K562 (cell line): ENCODE measurements around the gene NUMB. TPM values are rescaled to one million over a fixed set of nuclear protein-coding genes. Genes with fewer than 3 reads are reported as not detected.

Experiments used
- CHAMP1 ChIP-seq: fragments of 450-650 bp; IDR thresholded peaks from 2 replicates; pipeline ENCODE4 v1.6.1; 2016; ENCODE audit warnings: mild to moderate bottlenecking
- TSHZ1 ChIP-seq: fragments of 250-450 bp; sonication (Bioruptor Pico); IDR thresholded peaks from 2 replicates; pipeline ENCODE4 v1.4.0; 2020; ENCODE audit warnings: mild to moderate bottlenecking, moderate library complexity
- ZKSCAN8 ChIP-seq: fragments of 200-800 bp; sonication (Bioruptor generic); IDR thresholded peaks from 2 replicates; pipeline ENCODE4 v1.6.1; 2016; ENCODE audit warnings: missing genetic modification characterization, missing compliant biosample characterization
- ZNF740 ChIP-seq, 3 experiments: fragments of 200-800 bp in 1 of 3; sonication (Bioruptor generic) in 1 of 3; sonication (generic) in 1 of 3; formaldehyde crosslinking in 1 of 3; IDR thresholded peaks; 2 replicates each; pipeline versions ENCODE4 v1.6.1 to v1.8.0; 2016 to 2022; ENCODE audit warnings: mild to moderate bottlenecking in 2 of 3, missing compliant biosample characterization in 2 of 3, missing genetic modification characterization in 2 of 3, missing genetic modification reagents in 1 of 3
- polyA plus RNA-seq, 8 experiments: library from polyadenylated mRNA; depleted of rRNA in 4 of 8; stranded (reverse) in 5 of 8; unstranded in 3 of 8; fragments of >200 nt; fragmentation: Nextera tagmentation in 2 of 8; fragmentation: Illumina TruSeq in 1 of 8; extraction: Ambion mirVana in 2 of 8; extraction: Trizol in 1 of 8; gene quantifications; 2 replicates each; pipeline versions ENCODE4 v1.2.1 to v1.2.3, GENCODE V29; 2011 to 2014; ENCODE audit warnings: inconsistent platforms in 1 of 8, missing spikeins in 1 of 8
- total RNA-seq, 7 experiments: library from RNA; depleted of rRNA in 6 of 7; stranded (reverse); fragments of >200 nt in 6 of 7; fragmentation: Illumina TruSeq in 2 of 7; extraction: Trizol in 2 of 7; gene quantifications; 2 replicates each; pipeline versions ENCODE4 v1.2.1 to v1.2.3, GENCODE V29; 2011 to 2021; ENCODE audit warnings: low replicate concordance in 1 of 7

NUMB gene
- total and polyA plus RNA-seq, 9 of the 15 experiments (the other 6 are each of a cell fraction or from before 2014, with no cell fraction given), result 13.5 to 54.0 (median 32.3) TPM

GRCh38 chr14:73258076-73258475 lies 200.3 kb downstream of the NUMB start (continued):
- TF ChIP-seq CHAMP1 (no peak), ZNF740 (CRISPR knock-in tag; IDR thresholded peaks at IDR 0.05) (no peak), ZNF740 (tag; IDR thresholded peaks at IDR 0.05) (no peak), ZKSCAN8 (no peak), TSHZ1 (no peak)
